ENCODE data around the gene WDR91.

The WDR91 gene

GRCh38 chr7:135154734-135155133 is 56.6 kb downstream of the WDR91 start:
- no peak overlapping the region for H3K4me2 ChIP-seq (ENCODE audit: low read depth, low read length, poor library complexity, severe bottlenecking)

GRCh38 chr7:135152442-135152841 is 58.9 kb downstream of the WDR91 start:
- Histone ChIP-seq H3K9me2 (replicated peaks; ENCODE audit: insufficient read depth, low read length) (no peaks in the 10 kb centered on the region), H3K27ac (ENCODE audit: low read depth, low read length) (no peak overlapping the region), H3K4me2 (ENCODE audit: low read depth, low read length, poor library complexity, severe bottlenecking) (no peak overlapping the region), H3K79me2 (ENCODE audit: insufficient read depth, low read length) (no peaks in the 10 kb centered on the region), H3K4me3 (ENCODE audit: insufficient read depth, low read length, poor library complexity, severe bottlenecking) (no peak overlapping the region), H3F3A (ENCODE audit: insufficient read depth) (no peaks in the 10 kb centered on the region), H3K9ac (ENCODE audit: low read length) (no peak overlapping the region), H4K20me1 (ENCODE audit: low read depth, low read length) (no peaks in the 10 kb centered on the region), H3K9me3 (ENCODE audit: insufficient read depth, low read length) (no peaks in the 10 kb centered on the region; the same call in 1 of the 2 replicates), H3K27me3 (ENCODE audit: low read length) (no peaks in the 10 kb centered on the region), H3K36me3 (ENCODE audit: low read length) (no peaks in the 10 kb centered on the region), H2AFZ (ENCODE audit: low read depth, low read length, severe bottlenecking) (no peak overlapping the region)
- TF ChIP-seq CTCF (IDR thresholded peaks at IDR 0.05; ENCODE audit: insufficient read depth, low read length, poor library complexity, severe bottlenecking) (no peak), EZH2phosphoT487 (conservative IDR thresholded peaks at IDR 0.05; ENCODE audit: low read length) (no peak)

More at GRCh38 chr7:135154734-135155133, 56.6 kb downstream of the WDR91 start:
- Histone ChIP-seq H3K79me2 (ENCODE audit: insufficient read depth, low read length) (no peaks in the 10 kb centered on the region), H3K27me3 (ENCODE audit: low read length) (no peaks in the 10 kb centered on the region), H3K36me3 (ENCODE audit: low read length) (no peaks in the 10 kb centered on the region), H2AFZ (ENCODE audit: low read depth, low read length, severe bottlenecking) (no peak overlapping the region), H3K9me2 (replicated peaks; ENCODE audit: insufficient read depth, low read length) (no peaks in the 10 kb centered on the region), H3K4me3 (ENCODE audit: insufficient read depth, low read length, poor library complexity, severe bottlenecking) (no peak overlapping the region), H3K9ac (ENCODE audit: low read length) (no peak overlapping the region), H3K9me3 (ENCODE audit: insufficient read depth, low read length) (no peaks in the 10 kb centered on the region; the same call in 1 of the 2 replicates), H4K20me1 (ENCODE audit: low read depth, low read length) (no peaks in the 10 kb centered on the region), H3F3A (ENCODE audit: insufficient read depth) (no peaks in the 10 kb centered on the region), H3K27ac (ENCODE audit: low read depth, low read length) (no peak overlapping the region)
- TF ChIP-seq CTCF (IDR thresholded peaks at IDR 0.05; ENCODE audit: insufficient read depth, low read length, poor library complexity, severe bottlenecking), result no peak

GRCh38 chr7:135151533-135151932 is 59.8 kb downstream of the WDR91 start:
- Histone ChIP-seq H3K4me3 (ENCODE audit: insufficient read depth, low read length, poor library complexity, severe bottlenecking) (no peak overlapping the region), H4K20me1 (ENCODE audit: low read depth, low read length) (no peaks in the 10 kb centered on the region), H3K4me2 (ENCODE audit: low read depth, low read length, poor library complexity, severe bottlenecking) (no peak overlapping the region), H3F3A (ENCODE audit: insufficient read depth) (no peaks in the 10 kb centered on the region), H3K27ac (ENCODE audit: low read depth, low read length) (no peak overlapping the region), H3K36me3 (ENCODE audit: low read length) (no peaks in the 10 kb centered on the region), H3K27me3 (ENCODE audit: low read length) (no peaks in the 10 kb centered on the region), H3K9ac (ENCODE audit: low read length) (no peak overlapping the region), H2AFZ (ENCODE audit: low read depth, low read length, severe bottlenecking) (no peak overlapping the region), H3K79me2 (ENCODE audit: insufficient read depth, low read length) (no peaks in the 10 kb centered on the region), H3K9me3 (ENCODE audit: insufficient read depth, low read length) (no peaks in the 10 kb centered on the region), H3K9me2 (replicated peaks; ENCODE audit: insufficient read depth, low read length) (no peaks in the 10 kb centered on the region)
- no peak for TF ChIP-seq CTCF (IDR thresholded peaks at IDR 0.05; ENCODE audit: insufficient read depth, low read length, poor library complexity, severe bottlenecking)
- no peak for TF ChIP-seq EZH2phosphoT487 (conservative IDR thresholded peaks at IDR 0.05; ENCODE audit: low read length)

Data from SU-DHL-6 (cell line).